ENCODE measurements around the gene ENDOU.

The ENDOU gene

DNA sequence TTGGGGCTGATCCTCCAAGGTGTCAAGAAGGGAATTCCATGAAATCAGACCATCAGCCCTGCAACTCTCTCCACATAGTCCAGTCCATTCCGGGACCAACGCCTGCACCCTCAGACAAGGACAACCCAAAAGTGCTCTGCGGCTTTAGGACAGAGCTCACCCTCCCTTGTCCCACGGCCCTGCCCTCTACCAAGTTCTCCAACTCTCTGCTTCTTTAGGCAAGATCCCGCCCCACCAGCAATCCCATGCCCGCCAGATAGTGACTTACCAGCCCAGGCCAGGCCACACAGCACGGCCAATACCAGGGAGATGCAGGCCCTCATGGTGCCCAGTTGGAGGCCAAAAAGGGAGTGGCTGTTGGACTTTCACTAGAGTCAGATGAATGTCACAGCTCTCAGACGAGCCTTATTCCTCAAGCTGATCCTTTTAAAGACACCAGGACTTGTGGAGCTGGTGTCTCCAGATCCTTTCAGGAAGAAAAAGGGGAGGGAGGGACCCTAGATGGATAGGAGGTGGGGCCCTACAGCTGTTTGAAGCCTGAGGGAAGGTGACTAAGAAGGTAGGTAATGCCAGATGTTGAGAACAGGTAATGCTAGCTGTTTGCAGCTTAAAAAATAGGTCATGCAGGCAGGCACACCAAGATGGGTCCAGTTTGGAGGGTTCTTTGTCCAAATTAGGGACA, at the start of gene ENDOU:
TSS of gene ENDOU (minus strand) at position 400 of the 682 bp plus-strand sequence. CDS start at position 323, 77 bp downstream.
- no peak for DNase-seq

DNA sequence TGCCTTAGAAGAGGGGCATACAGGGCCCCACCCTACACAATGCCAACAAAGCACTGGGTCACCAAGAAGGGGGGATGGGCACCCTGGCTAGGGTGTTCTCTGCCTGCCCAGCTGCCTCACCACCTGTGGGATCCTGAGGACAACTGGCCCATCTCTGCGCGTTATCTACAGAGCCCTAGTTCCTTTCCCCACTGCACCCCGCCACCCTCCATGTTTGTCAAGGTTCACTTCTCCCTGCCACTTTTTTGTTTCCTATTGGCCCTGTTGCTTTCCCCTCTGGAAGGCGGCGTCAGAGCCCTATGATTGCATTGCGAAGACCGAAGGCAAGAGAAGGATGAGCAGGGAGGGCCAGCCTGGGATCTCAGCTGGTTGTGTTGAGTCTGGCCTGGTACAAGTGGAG, 49.4 kb upstream of the ENDOU start:
- no peak for DNase-seq

DNA sequence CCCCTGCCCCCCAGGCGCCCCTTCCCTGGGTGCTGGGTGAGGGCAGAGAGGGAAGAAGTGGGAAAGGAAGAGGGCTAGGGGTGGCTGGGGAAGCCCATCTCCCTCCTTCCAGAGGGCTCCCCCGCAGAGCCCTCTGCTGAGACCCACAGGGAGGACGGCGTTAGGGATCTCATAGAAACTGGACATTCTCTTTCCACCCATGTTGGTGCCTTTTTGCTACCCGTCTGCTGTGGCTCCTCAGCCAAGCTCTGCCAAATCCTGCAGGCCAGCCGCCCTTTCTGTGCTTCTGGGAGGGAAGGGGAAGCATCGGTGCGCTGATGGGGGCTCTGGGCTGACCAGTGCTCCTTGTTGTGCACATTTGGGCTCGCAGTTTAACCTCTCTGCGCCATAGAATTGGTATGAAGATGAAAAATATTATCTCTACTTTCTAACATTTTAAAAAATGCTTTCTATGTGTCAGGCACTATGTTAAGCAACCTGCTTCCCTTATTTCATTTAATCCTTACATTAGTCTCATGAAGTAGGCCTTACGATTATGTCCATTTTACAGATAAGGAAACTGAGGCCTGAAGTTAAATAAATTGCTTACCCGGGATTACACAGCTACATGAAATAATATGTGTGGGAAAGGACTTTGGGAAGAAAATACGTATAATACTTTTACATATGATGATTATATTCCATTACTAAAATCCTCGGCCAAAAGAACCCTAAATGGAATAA, 48.7 kb upstream of the ENDOU start:
- DNase-seq, result no peak

GRCh38 chr12:47773062-47773857, 48.0 kb upstream of the ENDOU start, which contains the start of gene SLC48A1:
SLC48A1 (plus strand) TSS chr12:47773238; CDS start chr12:47773305, 67 bp downstream.
- peak in 1 of 2 experiments; percentile 68 for DNase-seq

- DNase-seq, result no peak
These were observed 47.4 kb upstream of the ENDOU start for GRCh38 chr12:47772738-47773061.

DNA sequence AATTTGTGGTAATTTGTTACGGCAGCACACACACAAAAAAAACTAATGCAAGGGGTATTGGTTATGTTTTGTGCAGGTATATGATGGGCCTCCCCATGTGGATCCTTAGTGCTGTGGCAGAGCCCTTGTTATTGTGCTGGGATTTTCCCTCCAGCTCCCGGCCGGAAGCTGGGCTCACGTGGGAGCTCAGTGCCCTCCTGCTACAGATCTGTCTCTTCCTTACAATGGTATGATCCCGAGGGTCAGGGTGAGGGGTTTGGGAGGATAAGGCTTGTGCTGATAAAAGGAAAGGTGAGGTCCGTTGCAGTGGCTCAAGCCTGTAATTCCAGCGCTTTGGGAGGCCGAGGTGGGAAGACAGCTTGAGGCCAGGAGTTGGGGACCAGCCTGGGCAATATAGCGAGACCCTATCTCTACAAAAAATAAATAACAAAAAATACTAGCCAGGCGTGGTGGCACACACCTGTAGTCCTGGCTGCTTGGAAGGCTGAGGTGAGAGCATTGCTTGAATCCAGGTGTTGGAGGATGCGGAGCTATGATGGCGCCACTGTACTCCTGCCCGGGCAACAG, 46.9 kb upstream of the ENDOU start:
- no peak for DNase-seq

GRCh38 chr12:47771304-47771703, 46.0 kb upstream of the ENDOU start:
- DNase-seq, result no peak

- no peak for DNase-seq
These were observed 44.9 kb upstream of the ENDOU start for GRCh38 chr12:47770086-47770726.

- no peak for DNase-seq
These were observed 44.2 kb upstream of the ENDOU start for GRCh38 chr12:47769234-47770085.

- DNase-seq, result no peak
These were observed 43.1 kb upstream of the ENDOU start for GRCh38 chr12:47768323-47768811.

DNA sequence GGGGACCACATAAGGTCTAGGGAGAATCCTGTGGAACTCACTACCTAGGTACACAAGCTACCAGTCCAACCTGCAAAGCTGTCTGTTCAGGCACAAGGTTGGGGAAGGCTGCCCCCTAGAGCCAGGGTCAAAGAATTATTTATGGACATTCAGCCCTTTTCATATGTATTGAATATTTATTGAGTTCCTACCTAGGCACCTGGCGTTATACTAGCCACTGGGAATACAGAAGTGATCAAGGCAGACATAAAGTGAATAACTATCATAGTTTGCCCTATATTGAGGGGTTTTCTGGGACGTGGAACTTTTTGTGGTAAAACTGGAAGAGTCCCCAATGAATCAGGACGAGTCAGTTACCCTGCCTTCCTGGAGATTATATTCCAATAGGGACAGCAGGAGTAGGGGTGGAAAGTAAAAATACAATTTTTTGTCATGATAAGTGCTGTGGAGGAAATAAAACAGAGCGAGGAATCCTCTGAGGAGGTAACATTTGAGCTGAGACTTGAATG, 42.0 kb upstream of the ENDOU start:
- DNase-seq, result peak in 1 of 2 experiments; percentile 62

GRCh38 chr12:47766502-47767215, 41.4 kb upstream of the ENDOU start:
- no peak for DNase-seq

DNA sequence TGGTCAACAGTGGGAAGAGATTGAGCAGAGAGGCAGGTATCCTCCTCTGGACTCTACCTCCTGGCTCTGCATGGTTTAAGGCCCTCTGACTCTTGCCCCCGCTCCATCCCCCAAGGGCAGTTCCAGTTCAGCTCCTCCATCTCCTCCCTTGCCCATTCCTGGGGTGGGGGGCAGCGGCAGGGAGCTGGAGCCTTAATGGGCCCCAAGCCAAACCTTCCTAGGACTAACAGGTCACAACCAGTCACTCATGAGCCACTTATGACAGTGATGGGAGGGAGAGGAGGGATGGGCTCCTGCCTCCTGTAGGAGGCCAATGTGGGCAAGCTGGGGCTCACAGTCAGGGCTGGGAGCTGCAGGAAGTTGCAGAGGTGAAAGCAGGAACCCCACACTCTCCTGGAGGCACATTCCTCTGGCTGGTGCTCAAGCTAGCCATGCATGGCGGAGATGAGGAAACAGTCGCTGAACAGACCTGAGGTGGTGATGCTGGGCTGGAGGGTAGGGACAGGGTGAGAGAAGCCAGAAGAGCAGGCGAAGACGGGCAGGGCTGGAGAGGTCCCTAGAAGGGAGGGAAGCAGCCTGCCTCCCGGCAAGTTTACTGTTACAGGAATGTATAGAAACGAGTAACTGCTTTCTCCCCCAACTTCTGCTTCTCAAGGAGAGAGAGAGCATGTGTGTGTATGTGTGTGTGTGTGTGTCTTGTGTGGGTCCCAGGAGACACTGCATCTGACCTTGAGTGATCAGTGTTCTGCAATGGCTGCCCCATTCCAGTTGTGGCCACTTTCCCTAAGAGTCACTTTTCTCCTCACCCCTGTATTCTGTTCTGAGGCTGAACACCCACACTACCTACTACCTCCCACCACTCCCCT, 38.4 kb upstream of the ENDOU start:
- DNase-seq, result no peak

DNA sequence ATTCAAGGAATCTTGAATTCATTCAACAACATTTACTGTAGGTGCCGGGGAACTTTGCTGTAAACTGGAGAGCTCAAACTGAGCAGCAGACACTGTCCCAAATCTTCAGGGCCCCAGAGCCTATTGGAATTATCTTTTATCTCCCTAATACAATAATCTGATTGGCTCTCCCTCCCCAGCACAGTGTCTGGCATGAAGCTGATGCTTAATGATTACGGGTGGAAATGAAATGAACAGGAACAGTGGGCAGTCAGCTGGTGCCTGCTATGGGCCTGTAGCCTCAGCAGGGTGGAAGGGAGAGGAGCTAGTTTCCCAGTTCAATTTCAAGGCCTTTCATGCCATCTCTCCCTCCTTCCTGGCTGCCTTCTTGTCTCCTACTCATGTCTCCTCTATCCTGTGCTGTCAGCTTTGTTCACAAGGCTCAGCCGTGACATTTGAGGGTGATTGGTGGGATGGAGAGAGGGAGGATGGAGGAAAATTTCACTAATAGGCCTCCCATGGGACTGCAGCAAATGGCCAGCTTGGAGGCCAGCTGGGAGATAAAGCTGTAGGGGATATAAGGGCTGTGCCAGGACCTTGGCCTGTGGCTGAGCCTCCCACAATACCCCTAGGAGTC, 37.7 kb upstream of the ENDOU start:
- no peak for DNase-seq

GRCh38 chr12:47758834-47759690, 33.8 kb upstream of the ENDOU start, which contains the start of gene RAPGEF3:
RAPGEF3 (minus strand) TSS chr12:47758880; CDS start chr12:47758556, 324 bp downstream.
- DNase-seq, result peak; percentile 81

GRCh38 chr12:47758584-47758833, 33.2 kb upstream of the ENDOU start:
- no peak for DNase-seq

DNA sequence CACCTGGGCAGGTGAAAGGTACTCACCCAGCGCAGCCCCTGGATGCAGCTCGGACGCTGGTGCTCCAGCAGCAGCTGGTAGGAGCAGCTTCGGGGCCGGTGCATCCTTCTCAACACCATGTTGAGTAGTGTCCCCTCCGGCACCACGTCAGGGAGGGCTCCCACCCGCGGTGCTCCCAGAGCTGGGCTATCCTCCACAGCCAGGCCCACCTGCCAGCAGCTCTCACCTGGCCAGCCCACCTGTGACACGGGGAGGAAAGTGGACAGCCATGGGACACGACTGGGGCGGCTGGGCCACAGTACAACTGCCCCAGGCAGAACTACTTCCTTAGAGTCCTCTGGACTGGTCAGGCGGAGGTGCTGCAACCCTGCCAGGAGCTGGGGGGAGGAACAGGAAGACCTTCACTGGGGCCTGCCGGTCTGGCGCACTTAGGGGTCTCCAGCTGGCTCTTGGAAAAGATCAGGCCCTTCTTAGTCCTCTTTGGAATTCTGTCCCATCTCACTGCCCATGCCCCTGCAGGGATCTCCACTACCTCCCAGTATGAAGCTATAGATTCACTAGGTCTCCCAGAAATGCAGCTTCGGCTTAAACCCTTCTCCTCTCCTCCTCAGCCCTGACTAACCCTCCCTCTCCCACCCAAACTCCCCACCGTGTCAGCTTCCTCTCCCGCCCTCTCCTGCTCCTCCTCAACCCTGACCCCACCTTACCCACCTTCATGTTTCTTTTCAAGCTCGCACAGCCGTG, 32.7 kb upstream of the ENDOU start:
- DNase-seq, result no peak
